WTC11 (cell line): ENCODE results near the gene SCAF4.

Experiments
- CTCF ChIP-seq: fragments of 200-600 bp; IDR thresholded peaks from 2 replicates; pipeline ENCODE4 v1.8.0; 2022; ENCODE audit warnings: antibody characterized with exemption
- FOXP1 ChIP-seq: sonication (generic); formaldehyde crosslinking; IDR thresholded peaks from 2 replicates; pipeline ENCODE4 v1.8.0; 2022; ENCODE audit warnings: missing genetic modification reagents, mild to moderate bottlenecking, moderate library complexity, borderline replicate concordance
- NFE2L1 ChIP-seq: sonication (generic); formaldehyde crosslinking; IDR thresholded peaks from 2 replicates; pipeline ENCODE4 v1.8.1; 2023; ENCODE audit warnings: missing genetic modification reagents
- ZNF121 ChIP-seq: sonication (generic); formaldehyde crosslinking; IDR thresholded peaks from 2 replicates; pipeline ENCODE4 v1.8.0; 2023; ENCODE audit warnings: missing genetic modification reagents
- ZNF232 ChIP-seq: sonication (generic); formaldehyde crosslinking; IDR thresholded peaks from 2 replicates; pipeline ENCODE4 v1.8.0; 2022; ENCODE audit warnings: mild to moderate bottlenecking, missing genetic modification reagents
- ZNF317 ChIP-seq: sonication (generic); formaldehyde crosslinking; IDR thresholded peaks from 2 replicates; pipeline ENCODE4 v1.8.1; 2023; ENCODE audit warnings: low read depth, mild to moderate bottlenecking, moderate library complexity, missing genetic modification reagents, borderline replicate concordance

- TF ChIP-seq ZNF232 (CRISPR knock-in tag) (no peak), FOXP1 (CRISPR knock-in tag) (no peak), ZNF317 (CRISPR knock-in tag) (no peak), CTCF (no peak), ZNF121 (CRISPR knock-in tag) (no peak), NFE2L1 (CRISPR knock-in tag) (no peak)
Measured at GRCh38 chr21:31733551-31734149, 1.7 kb upstream of the SCAF4 start.
